NOMO-1 treated with DMSO at 0.1 percent for 48 hours (cell line): ENCODE results near the gene POLR3E.
A peak's percentile ranks its signal among the peaks of the same experiment; 100 is the strongest.

ENCODE experiments used
- DNase-seq: peaks from one replicate; lab custom pipeline; 2025; ENCODE audit not compliant: unreplicated experiment; lab: John Stamatoyannopoulos, UW

Gene POLR3E

DNA sequence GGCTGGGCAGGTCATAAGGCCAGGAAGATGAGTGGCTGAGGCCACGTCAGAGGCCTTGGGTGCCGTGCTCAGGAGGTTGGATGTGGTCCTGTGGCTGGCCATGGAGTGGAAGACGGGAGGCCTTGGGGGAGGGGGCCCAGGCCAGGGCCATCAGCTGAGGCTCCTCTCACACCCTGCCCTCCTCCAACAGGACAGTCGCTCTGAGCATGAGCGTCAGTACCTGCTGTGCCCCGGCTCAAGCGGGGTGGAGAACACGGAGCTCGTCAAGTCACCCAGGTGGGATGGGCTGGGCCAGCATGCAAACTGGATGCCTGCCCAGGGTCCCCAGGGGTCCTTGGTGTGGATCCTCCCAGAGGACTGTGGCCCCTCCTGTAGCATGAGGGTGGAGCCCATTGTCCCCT lies 19.2 kb downstream of the POLR3E start:
- no peak for DNase-seq

DNA sequence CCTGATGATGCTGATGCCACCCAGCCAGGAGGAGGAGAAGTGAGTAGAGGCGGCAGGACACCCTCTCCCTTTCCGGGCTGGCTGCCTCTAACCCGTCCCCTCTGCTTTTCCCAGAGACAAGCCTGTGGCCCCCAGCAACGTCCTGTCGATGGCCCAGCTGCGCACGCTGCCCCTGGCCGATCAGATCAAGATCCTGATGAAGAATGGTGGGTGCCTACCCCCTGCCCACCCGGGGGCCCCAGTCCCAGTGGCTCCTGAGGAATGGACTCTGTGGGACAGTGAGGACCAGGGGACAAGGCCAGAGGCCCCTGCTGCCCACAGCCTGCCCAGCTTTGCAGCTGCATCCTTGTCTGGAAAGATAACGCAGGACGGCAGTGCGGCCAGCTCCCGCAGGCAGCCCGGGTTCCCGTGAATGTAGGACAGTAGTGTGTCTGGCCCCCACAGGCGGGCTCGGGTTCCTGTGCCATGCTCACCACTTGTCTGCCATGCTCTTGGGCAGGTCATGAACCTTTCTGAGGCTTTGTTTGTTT lies 19.9 kb downstream of the POLR3E start:
- DNase-seq = no peak

DNA sequence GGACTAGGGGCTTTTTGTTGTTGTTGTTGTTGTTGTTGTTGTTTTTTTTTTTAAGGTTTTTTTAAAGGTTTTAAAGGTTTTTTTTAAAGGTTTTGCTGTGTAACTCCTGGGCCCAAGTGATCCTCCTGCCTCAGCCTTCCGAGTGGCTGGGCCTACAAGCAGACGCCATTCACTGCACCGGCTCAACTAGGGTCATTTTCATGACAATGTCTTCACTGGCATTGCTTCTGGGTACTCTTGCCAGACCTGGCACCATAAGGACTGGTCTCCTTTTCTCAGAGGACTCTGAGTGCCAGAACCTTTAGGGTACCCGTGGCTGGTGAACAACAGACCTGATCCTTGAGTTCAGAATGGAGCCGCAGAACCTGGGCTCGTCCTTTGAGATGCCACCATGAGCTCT lies 20.4 kb downstream of the POLR3E start:
- no peak for DNase-seq

DNA sequence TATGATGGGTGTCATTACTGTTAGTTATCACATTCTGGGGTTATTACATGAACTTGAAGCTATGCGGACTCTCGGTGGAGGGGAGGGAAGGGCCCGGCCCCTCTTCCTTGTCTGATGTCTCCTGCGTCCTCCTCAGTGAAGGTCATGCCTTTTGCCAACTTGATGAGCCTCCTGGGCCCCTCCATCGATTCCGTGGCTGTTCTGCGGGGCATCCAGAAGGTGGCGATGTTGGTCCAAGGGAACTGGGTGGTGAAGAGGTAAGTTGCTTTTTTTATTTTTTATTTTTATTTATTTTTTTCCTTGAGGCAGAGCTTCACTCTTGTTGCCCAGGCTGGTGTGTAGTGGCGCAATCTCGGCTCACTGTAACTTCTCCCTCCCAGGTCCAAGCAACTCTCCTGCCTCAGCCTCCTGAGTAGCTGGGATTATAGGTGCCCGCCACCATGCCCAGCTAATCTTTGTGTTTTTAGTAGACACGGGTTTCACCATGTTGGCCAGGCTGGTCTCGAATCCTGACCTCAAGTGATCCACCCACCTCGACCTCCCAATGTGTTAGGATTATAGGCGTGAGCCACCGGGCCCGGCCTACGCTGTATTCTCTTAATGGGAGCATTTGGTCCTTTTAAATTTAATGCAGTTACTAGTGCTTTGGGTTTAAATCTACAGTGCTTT lies 21.6 kb downstream of the POLR3E start:
- DNase-seq = peak; percentile 21

DNA sequence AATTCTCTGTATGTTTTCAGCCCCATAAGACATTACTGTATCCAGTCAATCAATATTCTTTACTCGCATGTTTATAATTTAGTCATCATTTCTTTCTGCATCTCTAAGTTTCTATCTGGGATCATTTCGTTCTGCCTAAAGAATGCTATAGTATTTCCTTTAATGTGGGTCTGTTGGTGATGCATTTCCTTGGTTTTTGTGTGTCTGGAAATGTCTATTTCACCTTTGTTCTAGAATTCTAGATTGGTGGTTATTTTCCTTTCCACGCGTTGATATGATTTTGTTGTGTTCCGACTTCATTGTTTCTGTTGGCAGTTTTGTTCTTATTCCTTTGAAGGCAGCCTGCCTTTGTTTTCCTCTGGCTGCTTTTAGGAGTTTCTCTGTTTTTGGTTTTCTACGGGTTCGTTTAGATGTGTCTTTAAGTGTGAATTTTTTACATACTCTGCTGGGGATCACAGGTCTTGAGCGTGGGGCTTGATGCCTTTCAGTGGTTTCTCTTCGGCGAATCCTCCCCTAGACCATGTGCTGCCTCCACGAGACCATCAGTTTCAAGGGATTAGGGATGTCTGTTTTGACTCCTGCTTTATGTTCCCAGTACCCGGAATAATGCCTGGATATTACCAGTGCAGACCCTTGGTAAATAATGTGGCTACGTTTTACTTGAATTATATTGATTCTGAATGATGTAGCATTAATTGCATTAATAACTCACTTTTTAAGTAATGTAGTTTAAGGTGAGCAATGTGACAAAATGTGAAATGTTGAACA lies 23.5 kb downstream of the POLR3E start:
- no peak for DNase-seq

DNA sequence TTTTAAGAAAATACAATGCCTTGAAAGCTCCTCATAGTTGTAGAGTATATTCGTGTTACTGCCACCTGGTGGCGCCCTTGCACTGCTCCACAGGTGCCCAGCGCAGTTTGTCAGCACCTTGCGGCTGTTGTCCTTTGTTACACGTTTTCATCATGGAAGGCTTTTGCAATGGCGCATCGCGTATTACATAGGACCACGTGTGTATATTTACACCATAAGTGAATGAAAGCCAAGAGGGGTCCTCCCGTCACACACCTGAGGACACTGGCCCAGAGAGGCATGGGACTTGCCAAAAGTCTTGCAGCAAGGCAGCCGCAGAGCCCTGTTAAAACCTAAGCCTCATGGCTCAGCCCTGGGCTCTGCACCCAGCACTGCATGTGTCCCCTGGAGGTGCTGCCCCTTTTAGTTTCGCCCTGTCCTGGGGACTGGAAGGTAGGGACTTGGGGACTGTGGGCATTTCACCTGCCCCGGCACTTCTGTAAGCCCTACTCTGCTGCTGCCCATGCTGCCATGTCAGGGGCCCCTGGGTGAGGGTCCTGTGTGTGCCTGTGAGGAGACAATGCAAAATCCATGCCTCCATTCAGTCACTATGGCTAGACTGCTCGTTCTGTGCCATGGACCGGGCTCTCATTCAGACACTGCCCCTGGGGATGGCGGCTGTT lies 24.3 kb downstream of the POLR3E start:
- peak; percentile 65 for DNase-seq

DNA sequence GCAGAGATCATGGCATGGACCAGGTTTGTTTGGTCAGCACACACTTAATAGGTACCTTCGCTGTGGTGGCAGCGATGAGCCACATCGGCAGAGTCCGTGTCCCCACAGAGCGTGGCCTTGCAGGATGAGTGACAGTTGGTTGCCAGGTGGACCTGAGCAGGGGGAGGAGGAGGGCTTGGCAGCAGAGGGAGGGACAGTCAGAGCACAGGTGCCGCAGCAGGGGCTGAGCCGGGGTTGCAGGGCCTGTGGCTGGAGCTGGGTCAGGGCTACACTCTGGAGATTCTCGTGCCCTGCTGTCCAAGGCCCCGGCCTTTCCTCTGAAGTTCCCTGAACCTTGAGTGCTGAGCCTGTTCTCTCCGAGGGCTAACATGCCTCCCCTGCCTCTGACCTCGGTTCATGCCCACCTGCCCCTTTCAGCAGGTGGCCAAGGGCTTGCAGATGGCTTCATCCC lies 24.8 kb downstream of the POLR3E start:
- no peak for DNase-seq

DNA sequence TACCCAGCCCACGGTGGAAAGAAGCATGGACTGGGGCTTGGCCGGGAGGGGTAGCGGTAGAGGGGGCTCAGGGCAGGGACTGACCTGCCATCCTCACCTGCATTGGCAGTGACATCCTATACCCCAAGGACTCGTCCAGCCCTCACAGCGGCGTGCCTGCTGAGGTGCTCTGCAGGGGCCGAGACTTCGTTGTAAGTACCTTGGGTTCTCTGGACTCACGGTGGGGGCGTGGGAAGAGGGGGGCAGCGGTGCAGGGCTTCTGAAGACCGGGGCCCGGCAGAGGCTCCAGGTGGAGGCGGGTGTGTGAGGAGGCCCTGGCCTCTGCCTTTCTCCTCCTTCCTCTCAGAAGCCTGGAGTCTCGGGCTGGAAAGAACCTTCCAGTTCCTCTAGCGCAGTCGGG lies 25.5 kb downstream of the POLR3E start:
- no peak for DNase-seq

DNA sequence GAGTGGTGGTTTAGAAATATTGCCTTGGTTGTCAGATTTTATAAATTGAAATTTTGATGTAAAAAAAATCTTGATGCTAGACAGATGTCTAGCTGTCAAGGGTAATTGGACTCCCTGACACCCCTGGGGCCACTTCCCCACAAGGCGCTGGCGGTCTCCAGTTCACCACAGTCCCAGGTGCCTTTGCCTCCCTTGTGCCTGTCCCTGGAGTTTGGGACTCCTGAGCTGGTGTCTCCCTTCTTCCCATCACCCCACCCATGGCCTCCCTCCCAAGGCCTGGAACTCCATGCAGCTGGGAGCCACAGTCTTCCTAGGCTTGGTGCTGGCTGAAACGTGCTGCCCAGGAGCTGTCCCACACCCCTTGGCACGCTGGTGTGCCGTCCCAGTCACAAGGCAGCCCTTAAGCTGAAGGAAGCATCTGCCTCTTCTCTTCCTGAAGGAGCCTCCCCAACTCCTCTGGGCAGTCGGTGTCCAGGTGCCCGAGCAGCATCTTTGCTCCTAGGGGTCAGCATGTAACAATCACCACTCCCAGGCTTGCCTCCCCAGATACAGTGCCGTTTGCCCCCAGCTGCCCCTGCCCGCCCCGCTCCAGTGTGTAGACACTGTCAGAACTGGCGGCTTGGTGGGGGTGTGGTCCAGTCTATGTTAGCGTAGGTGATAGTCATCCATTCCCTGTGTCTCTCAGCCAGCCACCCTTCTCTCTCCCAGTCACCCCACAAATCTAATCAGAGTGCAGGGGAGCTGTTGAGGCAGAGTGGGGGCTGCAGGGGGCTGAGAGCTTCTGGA lies 26.2 kb downstream of the POLR3E start:
- no peak for DNase-seq

DNA sequence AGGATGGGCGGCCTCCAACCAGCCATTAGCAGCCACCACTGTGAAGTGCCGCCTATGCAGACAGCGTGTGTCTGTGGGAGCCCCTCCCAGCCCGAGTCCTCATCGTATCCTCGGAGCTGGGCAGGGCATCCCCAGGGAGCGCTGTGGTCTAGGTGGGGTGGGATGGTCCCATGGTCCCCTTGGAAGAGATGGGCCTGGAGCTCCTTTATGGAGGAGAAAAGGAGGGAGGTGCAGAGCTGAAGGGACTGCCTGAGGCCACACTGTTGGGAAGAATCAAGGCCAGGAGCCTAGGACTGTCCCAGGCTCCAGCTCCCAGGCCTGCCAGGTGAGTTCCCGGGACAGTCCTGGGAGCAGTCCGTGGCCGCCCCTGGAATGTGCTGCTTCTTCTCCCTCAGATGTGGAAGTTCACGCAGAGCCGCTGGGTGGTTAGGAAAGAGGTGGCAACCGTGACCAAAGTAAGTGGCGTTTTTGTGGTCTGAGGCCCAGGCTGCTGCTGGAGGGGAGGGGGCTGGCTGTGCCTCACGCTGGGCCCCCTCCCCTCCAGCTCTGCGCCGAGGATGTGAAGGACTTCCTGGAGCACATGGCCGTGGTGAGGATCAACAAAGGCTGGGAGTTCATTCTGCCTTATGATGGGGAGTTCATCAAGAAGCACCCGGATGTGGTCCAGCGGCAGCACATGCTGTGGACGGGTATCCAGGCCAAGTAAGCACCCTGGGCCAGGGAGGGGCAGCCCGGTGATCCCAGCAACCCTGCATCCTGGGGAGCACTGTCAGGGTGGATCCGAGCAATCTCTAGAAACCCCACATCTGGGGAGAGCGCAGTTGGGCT lies 27.0 kb downstream of the POLR3E start:
- DNase-seq = no peak

DNA sequence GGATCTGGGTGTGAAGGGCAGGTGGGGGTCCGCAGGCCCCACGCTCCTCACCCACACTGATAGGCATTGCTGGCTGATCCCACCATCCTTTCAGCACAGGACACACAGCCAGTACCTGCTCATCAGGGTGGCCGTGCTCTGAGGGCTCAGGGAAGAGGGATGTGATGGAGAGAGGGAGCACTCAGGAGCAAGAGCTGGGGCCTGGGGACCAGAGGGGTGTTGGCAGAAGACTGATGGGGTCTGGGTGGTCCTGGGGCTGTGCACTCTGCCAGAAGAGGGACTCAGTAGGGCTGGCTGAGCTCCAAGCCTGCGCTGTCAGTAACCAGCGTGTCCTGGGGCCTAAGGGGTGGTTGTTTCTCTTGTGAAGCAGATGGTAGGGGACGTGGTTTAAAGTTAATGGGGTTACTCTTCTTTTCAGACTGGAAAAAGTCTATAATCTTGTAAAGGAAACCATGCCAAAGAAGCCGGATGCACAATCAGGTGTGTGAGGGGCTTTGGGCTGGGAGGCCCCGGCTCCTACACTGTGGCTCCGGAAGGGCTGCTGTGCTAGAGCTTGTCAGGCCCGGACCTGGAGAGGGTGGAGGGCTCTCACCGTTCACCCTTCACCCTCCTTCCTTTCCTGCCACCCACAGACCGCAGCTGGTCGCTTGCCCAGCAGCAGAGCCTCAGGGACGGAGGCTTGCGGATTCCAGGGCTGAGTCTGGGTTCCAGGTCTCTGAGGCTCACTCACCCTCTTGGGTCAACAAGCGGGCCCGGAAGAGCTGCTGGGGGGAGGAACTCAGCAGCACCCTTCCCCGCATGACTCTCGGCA lies 27.8 kb downstream of the POLR3E start:
- no peak for DNase-seq

DNA sequence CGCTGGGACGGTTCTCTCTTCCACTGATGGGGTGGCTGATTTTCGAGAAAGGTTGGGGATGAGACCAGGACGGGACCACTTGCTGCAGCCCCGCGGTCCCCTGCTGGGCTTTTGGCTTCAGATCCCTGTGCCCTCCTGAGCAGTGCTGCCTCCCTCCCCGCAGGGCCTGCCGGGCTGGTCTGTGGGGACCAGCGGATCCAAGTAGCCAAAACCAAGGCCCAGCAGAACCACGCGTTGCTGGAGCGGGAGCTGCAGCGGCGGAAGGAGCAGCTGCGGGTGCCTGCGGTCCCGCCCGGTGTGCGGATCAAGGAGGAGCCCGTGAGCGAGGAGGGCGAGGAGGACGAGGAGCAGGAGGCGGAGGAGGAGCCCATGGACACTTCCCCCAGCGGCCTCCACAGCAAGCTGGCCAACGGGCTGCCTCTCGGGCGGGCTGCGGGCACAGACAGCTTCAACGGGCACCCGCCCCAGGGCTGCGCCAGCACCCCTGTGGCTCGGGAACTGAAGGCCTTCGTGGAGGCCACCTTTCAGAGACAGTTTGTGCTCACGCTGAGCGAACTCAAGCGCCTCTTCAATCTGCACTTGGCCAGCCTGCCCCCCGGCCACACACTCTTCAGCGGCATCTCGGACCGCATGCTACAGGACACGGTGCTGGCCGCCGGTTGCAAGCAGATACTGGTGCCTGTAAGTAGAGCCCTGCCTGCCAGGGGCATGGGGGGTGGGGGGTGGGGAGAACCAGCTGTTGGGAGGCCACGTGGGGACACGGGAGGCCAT lies 28.6 kb downstream of the POLR3E start:
- no peak for DNase-seq

DNA sequence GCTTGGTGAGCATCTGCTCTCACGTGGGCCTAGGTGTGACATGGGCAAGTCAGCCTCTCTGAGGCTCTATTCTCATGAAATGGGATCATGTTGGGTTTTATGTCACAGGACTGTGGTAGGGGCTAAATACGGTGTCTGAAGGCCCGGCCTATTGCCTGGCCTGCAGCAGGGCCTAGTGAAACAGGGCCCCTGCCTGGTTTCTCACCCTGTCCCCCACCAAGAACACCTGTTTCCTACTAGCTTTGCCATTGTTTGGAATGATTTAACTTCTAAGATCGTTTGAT lies 29.1 kb downstream of the POLR3E start:
- no peak for DNase-seq

DNA sequence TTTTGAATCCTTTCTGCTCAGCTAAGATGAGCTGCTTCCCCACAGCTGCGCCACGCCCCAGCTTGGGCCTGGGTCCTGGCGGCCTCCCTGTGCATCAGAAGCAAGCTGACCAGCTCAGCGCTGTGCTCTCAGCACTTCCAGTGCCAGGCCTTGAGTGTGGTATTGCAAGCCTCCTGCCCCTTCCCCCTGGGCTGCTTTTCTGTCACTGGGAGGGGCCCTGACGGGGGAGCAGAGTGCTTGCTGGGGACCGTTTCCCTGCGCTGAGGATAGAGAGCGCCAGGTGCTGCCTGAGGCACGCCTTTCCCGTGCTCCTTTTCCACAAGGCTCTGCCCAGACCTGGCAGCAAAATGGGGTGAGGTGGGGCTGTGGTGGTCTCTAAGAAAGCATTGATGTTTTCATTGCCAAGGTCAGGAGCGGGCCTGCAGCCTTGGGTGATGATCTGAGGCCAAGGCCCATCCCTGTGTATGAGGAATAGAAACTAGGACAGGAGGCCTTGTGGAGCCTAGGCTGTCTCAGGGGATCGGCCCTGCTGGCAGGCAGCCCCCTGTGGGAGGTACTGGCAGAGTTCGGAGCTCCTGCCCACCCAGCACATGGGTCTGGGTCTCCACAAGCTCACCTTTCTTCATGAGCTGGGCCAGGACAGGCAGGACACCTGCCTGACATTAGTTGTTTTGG lies 29.7 kb downstream of the POLR3E start:
- no peak for DNase-seq

DNA sequence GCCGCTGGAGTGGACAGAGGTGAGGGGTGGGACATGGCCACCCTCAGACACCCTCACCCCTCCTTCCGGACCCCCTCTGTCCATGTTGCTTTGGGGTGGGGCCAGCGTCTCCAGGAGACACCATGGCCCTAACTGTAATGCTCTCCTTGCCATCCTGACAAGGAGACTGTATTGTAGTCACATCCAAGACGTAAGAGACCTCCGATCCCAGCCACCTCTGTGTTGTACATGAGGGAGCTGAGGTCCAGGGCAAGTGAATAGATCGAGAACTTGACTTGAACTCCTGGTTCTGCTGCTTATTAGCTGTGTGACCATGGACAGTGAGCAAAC lies 30.2 kb downstream of the POLR3E start:
- DNase-seq = no peak

DNA sequence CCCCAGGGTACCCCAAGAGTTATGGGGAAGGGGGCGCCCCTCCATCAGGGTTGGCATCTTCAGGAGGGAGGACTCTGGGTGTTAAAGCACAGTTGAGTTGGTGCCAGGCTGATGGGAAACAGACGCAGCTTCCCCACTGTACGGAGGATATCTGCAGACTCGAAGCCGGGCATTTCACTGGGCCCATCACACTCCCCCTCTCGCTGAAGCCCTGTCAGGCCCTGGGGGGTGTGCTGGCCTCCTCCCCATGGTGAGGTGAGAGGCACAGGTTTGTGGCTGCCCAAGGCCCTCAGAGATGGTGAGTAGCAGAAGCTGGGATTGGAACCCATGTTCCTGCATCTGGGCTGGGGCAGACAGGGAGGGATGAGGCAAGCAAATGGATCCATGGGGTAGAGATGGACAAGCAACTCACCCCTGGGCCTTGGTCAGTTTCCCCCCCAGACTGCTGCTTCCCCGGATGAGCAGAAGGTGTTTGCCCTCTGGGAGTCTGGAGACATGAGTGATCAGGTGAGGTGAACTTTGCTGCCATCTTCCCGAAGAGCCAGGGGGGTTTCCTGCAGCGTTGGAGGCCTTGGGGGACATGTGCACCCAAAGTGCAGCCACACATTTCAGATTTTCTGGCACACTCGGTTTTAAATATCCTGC lies 31.0 kb downstream of the POLR3E start:
- DNase-seq = no peak

DNA sequence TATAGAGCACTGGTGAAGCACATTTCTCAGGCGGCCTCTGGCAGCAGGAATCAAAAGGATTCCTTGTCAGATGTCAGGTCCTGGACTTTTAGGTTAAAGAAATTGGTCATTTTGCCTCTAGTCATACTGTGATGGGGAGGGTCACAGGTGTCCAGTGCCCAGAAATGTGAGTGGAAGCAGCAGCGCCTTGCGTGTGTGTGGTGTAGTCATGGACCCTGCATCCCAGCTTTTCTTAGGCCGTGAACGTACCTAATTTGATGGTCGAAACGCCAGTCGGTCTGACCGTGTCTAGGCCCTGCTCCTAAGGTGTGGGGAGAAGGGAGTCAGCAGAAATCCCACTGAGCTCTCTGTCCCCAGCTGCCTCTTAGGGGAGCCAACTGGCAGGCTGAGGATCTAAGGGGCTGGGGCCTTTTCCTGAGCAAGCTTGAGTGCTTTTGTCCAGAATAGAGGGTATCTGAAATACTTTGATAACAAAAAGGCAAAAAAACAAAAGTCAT lies 32.0 kb downstream of the POLR3E start:
- no peak for DNase-seq

DNA sequence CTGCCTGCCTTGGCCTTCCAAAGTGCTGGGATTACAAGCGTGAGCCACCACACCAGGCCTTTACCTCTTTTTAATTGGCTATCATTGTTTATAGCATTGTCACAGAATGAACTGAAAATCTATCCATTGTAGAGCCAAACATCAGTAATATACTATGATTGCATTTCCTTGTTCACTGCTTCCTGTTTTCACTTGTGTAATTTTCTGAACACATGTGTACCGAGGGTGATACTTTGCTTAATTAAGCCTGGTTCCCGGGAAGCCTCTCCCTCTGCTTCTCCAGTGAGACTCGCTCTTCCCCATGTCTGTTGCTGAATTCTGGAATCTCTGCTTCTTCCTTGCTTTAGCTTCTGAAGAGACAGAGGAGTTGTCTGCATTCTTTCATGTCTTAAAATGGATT lies 33.1 kb downstream of the POLR3E start:
- DNase-seq = peak; percentile 12
